ENCODE measurements around the gene CCDC43. TPM values are rescaled to one million over a fixed set of nuclear protein-coding genes. Genes with fewer than 3 reads are reported as not detected.
"Not testable (repeated sequence)": the region's sequence is repeated elsewhere in the genome, so short reads cannot be mapped to it uniquely, and the experiment has no call there.

CCDC43 gene
- total RNA-seq, 3 donors from 2014 or later (not counting 1 experiment from before 2014, with no cell fraction given) = 20.2 to 26.9 (median 23.7) TPM

- no peak overlapping the region for H3K27ac Mint-ChIP-seq
- intact Hi-C loops (cut with micrococcal nuclease) = no loop called here
- no peak for TF ChIP-seq CTCF (IDR thresholded peaks at IDR 0.05)
- ATAC-seq (no peak), DNase-seq (no peak)
- H3K27ac ChIP-seq (ENCODE audit: low read length) = no peak overlapping the region
- H3K4me1 Mint-ChIP-seq = no peaks in the 10 kb centered on the region
- peaks cover 6% of the 10 kb centered on the region for H3K36me3 ChIP-seq (ENCODE audit: control insufficient read depth, insufficient read depth, low read length)
- H3K9me3 ChIP-seq (ENCODE audit: control insufficient read depth, insufficient read depth, low read length) = no peaks in the 10 kb centered on the region
- no peaks in the 10 kb centered on the region for H3K27me3 ChIP-seq (ENCODE audit: control insufficient read depth, insufficient read depth, low read length)
- 96% methylated on average over 2 of the region's 2 CpGs for WGBS (ENCODE audit: insufficient coverage)
- no peaks in the 10 kb centered on the region for H3K36me3 Mint-ChIP-seq
- H3K4me3 Mint-ChIP-seq = no peak overlapping the region
- no peaks in the 10 kb centered on the region for H3K27me3 Mint-ChIP-seq (ENCODE audit: low read depth in 2 of 2)
- no peaks in the 10 kb centered on the region for H3K4me1 ChIP-seq (ENCODE audit: control insufficient read depth, insufficient read depth, low read length)
- no peaks in the 10 kb centered on the region for H3K9me3 Mint-ChIP-seq
- H3K4me3 ChIP-seq (ENCODE audit: low read length) = no peak overlapping the region
Measured at GRCh38 chr17:44734272-44734671, 44.7 kb upstream of the CCDC43 start.

GRCh38 chr17:44733753-44734152, 44.2 kb upstream of the CCDC43 start:
- Mint-ChIP-seq H3K4me3 (no peak overlapping the region), H3K9me3 (no peaks in the 10 kb centered on the region), H3K4me1 (no peaks in the 10 kb centered on the region), H3K27me3 (ENCODE audit: low read depth in 2 of 2) (no peaks in the 10 kb centered on the region), H3K36me3 (no peaks in the 10 kb centered on the region), H3K27ac (no peak overlapping the region)
- 88% methylated on average over 5 of the region's 5 CpGs for WGBS (ENCODE audit: insufficient coverage)
- TF ChIP-seq CTCF (IDR thresholded peaks at IDR 0.05) = no peak
- intact Hi-C loops (cut with micrococcal nuclease) = no loop called here
- no peaks in the 10 kb centered on the region for H3K9me3 ChIP-seq (ENCODE audit: control insufficient read depth, insufficient read depth, low read length)
- DNase-seq = no peak
- H3K27ac ChIP-seq (ENCODE audit: low read length) = no peak overlapping the region
- no peaks in the 10 kb centered on the region for H3K4me1 ChIP-seq (ENCODE audit: control insufficient read depth, insufficient read depth, low read length)
- H3K27me3 ChIP-seq (ENCODE audit: control insufficient read depth, insufficient read depth, low read length) = no peaks in the 10 kb centered on the region
- no peak overlapping the region for H3K4me3 ChIP-seq (ENCODE audit: low read length)
- no peak for ATAC-seq
- peaks cover 6% of the 10 kb centered on the region for H3K36me3 ChIP-seq (ENCODE audit: control insufficient read depth, insufficient read depth, low read length)

- H3K27ac ChIP-seq (ENCODE audit: low read length); H3K4me3 Mint-ChIP-seq; H3K27ac Mint-ChIP-seq; ATAC-seq; H3K27me3 ChIP-seq (ENCODE audit: control insufficient read depth, insufficient read depth, low read length); H3K9me3 Mint-ChIP-seq; H3K36me3 Mint-ChIP-seq; H3K36me3 ChIP-seq (ENCODE audit: control insufficient read depth, insufficient read depth, low read length); intact Hi-C loops (cut with micrococcal nuclease); H3K27me3 Mint-ChIP-seq (ENCODE audit: low read depth in 2 of 2); H3K4me1 ChIP-seq (ENCODE audit: control insufficient read depth, insufficient read depth, low read length); H3K9me3 ChIP-seq (ENCODE audit: control insufficient read depth, insufficient read depth, low read length); H3K4me3 ChIP-seq (ENCODE audit: low read length); DNase-seq; H3K4me1 Mint-ChIP-seq: not testable (repeated sequence)
- WGBS (ENCODE audit: insufficient coverage) = 100% methylated on average over 2 of the region's 6 CpGs
Measured at GRCh38 chr17:44726121-44726520, 36.5 kb upstream of the CCDC43 start.

GRCh38 chr17:44722254-44722653, 32.7 kb upstream of the CCDC43 start:
- no peaks in the 10 kb centered on the region for H3K9me3 ChIP-seq (ENCODE audit: control insufficient read depth, insufficient read depth, low read length)
- no peaks in the 10 kb centered on the region for H3K4me1 Mint-ChIP-seq
- no peak for DNase-seq
- WGBS (ENCODE audit: insufficient coverage) = 85% methylated on average over 5 of the region's 5 CpGs
- H3K27ac Mint-ChIP-seq = no peak overlapping the region
- H3K36me3 Mint-ChIP-seq = no peaks in the 10 kb centered on the region
- intact Hi-C loops (cut with micrococcal nuclease) = no loop called here
- ATAC-seq = no peak
- H3K36me3 ChIP-seq (ENCODE audit: control insufficient read depth, insufficient read depth, low read length) = no peaks in the 10 kb centered on the region
- H3K9me3 Mint-ChIP-seq = no peaks in the 10 kb centered on the region
- H3K4me3 ChIP-seq (ENCODE audit: low read length) = no peak overlapping the region
- no peak overlapping the region for H3K4me3 Mint-ChIP-seq
- no peaks in the 10 kb centered on the region for H3K27me3 Mint-ChIP-seq (ENCODE audit: low read depth in 2 of 2)
- no peaks in the 10 kb centered on the region for H3K27me3 ChIP-seq (ENCODE audit: control insufficient read depth, insufficient read depth, low read length)
- TF ChIP-seq CTCF (IDR thresholded peaks at IDR 0.05) = no peak
- H3K27ac ChIP-seq (ENCODE audit: low read length) = no peak overlapping the region
- H3K4me1 ChIP-seq (ENCODE audit: control insufficient read depth, insufficient read depth, low read length) = no peaks in the 10 kb centered on the region
